Right lobe of liver (tissue), 4 donors: Measurements from ENCODE around the gene NCF2.

Source experiments
- CTCF ChIP-seq, 4 donors: fragments of 200-600 bp in 3 of 4; fragments of 450-650 bp in 1 of 4; IDR thresholded peaks; one replicate each; pipeline versions ENCODE4 v1.5.1 to v1.8.0; 2016 to 2022; ENCODE audit warnings: antibody characterized with exemption in 4 of 4, mild to moderate bottlenecking in 2 of 4
- POLR2A ChIP-seq: fragments of 450-650 bp; IDR thresholded peaks from one replicate; pipeline ENCODE4 v1.6.1; 2017; ENCODE audit warnings: antibody characterized with exemption, mild to moderate bottlenecking
- donor health status: DM: no; HTN: no; CAD: no.
- donor health status: DM: no; HTN: no; CAD: no.
- donor health status: DM: no; HTN: yes; CAD: no.

- TF ChIP-seq CTCF (IDR thresholded peaks at IDR 0.05) (no peak), POLR2A (no peak)
Observed at GRCh38 chr1:183592733-183593132, 2.5 kb upstream of the NCF2 start.
